Gastroesophageal sphincter (tissue), 3 donors: ENCODE data around the gene L1CAM.

Experiments
- CTCF ChIP-seq, 4 experiments: fragments of 200-600 bp in 2 of 4; fragments of 450-650 bp in 2 of 4; sonication (generic) in 1 of 4; IDR thresholded peaks; one replicate each; pipeline ENCODE4 v1.5.1; 2017 to 2019; ENCODE audit warnings: antibody characterized with exemption in 4 of 4, mild to moderate bottlenecking in 2 of 4, moderate library complexity in 2 of 4
- EP300 ChIP-seq: sonication (generic); formaldehyde crosslinking; IDR thresholded peaks from one replicate; pipeline ENCODE4 v1.6.1; 2017; ENCODE audit warnings: antibody characterized with exemption, mild to moderate bottlenecking
- POLR2A ChIP-seq, 2 donors: fragments of 450-650 bp; IDR thresholded peaks; one replicate each; pipeline ENCODE4 v1.6.1; 2017; ENCODE audit warnings: antibody characterized with exemption in 2 of 2, mild to moderate bottlenecking in 2 of 2, moderate library complexity in 1 of 2
- POLR2AphosphoS5 ChIP-seq: sonication (generic); formaldehyde crosslinking; IDR thresholded peaks from one replicate; pipeline ENCODE4 v1.6.1; 2017; ENCODE audit warnings: antibody characterized with exemption

GRCh38 chrX:153819384-153820040, 66.5 kb downstream of the L1CAM start:
- TF ChIP-seq CTCF (IDR thresholded peaks at IDR 0.05) (no peak), EP300 (no peak), POLR2A (IDR thresholded peaks at IDR 0.05) (no peak), POLR2AphosphoS5 (no peak)
